ENCODE results near the gene C11orf91.

Gene C11orf91

DNA sequence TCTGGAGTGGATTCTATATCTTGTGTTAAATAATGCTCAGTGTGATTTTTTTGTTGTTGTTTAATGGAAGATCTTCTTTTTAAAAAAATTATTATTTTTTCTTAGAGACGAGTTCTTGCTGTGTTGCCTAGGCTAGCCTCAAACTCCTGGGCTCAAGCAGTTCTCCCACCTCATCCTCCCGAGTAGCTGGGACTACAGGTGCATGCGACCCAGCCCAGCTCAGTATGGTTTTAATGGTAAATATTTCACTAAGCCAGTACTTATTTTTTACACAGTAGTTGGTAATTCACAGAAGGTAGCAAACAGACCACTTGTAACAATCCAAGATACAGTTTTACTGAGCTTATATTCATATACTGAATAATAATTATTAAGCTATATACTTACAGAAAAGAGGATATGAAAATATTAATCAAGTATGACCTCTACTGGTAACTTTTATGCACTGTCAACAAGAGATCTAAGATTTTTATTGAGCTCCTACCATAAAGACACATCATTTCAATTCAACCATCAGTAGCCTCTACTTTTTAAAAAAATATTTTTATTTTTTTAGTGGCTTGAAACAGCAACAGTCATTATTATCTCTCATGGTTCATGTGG, 41.7 kb upstream of the C11orf91 start:
- no peak overlapping the region for H3K27ac ChIP-seq (ENCODE audit: low read depth, low read length)
- H3K9me2 ChIP-seq (replicated peaks; ENCODE audit: insufficient read depth, low read length): no peaks in the 10 kb centered on the region
- H3K4me3 ChIP-seq (ENCODE audit: insufficient read depth, low read length, poor library complexity, severe bottlenecking): no peak overlapping the region
- no peaks in the 10 kb centered on the region for H3K9me3 ChIP-seq (ENCODE audit: insufficient read depth, low read length)
- no peak overlapping the region for H3K9ac ChIP-seq (ENCODE audit: low read length)
- H3K27me3 ChIP-seq (ENCODE audit: low read length): no peaks in the 10 kb centered on the region
- H4K20me1 ChIP-seq (ENCODE audit: low read depth, low read length): no peaks in the 10 kb centered on the region
- H3K4me2 ChIP-seq (ENCODE audit: low read depth, low read length, poor library complexity, severe bottlenecking): no peak overlapping the region
- no peaks in the 10 kb centered on the region for H3K79me2 ChIP-seq (ENCODE audit: insufficient read depth, low read length)
- no peaks in the 10 kb centered on the region for H3K36me3 ChIP-seq (ENCODE audit: low read length)
- no peak overlapping the region for H2AFZ ChIP-seq (ENCODE audit: low read depth, low read length, severe bottlenecking)
- no peaks in the 10 kb centered on the region for H3F3A ChIP-seq (ENCODE audit: insufficient read depth)
- TF ChIP-seq, protein P1, sequence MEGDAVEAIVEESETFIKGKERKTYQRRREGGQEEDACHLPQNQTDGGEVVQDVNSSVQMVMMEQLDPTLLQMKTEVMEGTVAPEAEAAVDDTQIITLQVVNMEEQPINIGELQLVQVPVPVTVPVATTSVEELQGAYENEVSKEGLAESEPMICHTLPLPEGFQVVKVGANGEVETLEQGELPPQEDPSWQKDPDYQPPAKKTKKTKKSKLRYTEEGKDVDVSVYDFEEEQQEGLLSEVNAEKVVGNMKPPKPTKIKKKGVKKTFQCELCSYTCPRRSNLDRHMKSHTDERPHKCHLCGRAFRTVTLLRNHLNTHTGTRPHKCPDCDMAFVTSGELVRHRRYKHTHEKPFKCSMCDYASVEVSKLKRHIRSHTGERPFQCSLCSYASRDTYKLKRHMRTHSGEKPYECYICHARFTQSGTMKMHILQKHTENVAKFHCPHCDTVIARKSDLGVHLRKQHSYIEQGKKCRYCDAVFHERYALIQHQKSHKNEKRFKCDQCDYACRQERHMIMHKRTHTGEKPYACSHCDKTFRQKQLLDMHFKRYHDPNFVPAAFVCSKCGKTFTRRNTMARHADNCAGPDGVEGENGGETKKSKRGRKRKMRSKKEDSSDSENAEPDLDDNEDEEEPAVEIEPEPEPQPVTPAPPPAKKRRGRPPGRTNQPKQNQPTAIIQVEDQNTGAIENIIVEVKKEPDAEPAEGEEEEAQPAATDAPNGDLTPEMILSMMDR (IDR thresholded peaks at IDR 0.05; ENCODE audit: insufficient read depth, low read length, poor library complexity, severe bottlenecking): peak; percentile 19
- no peak for TF ChIP-seq EZH2phosphoT487 (conservative IDR thresholded peaks at IDR 0.05; ENCODE audit: low read length)

DNA sequence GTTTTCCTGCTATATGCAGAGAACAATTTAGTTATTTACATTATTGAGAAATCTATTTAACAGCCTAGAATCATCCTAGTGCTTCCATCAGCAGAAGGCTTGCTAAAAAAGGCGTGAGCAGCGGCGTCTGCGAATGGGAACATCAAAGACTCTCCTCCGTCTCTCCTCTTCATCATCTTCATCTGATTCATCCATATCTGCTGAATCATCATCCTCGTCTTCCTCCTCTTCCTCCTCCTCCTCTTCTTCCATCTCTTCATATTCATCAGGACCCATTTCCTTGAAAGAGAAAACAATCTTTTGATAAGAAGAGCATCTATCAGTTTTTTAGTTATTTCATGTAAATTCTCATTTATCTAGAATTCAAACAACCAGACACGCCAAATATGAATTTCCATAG, 41.2 kb upstream of the C11orf91 start:
- Histone ChIP-seq H4K20me1 (ENCODE audit: low read depth, low read length) (no peaks in the 10 kb centered on the region), H3K27me3 (ENCODE audit: low read length) (no peaks in the 10 kb centered on the region), H3K27ac (ENCODE audit: low read depth, low read length) (no peak overlapping the region), H2AFZ (ENCODE audit: low read depth, low read length, severe bottlenecking) (no peak overlapping the region), H3K36me3 (ENCODE audit: low read length) (no peaks in the 10 kb centered on the region), H3K9me2 (replicated peaks; ENCODE audit: insufficient read depth, low read length) (no peaks in the 10 kb centered on the region), H3K9me3 (ENCODE audit: insufficient read depth, low read length) (no peaks in the 10 kb centered on the region), H3K4me2 (ENCODE audit: low read depth, low read length, poor library complexity, severe bottlenecking) (no peak overlapping the region), H3K9ac (ENCODE audit: low read length) (no peak overlapping the region), H3F3A (ENCODE audit: insufficient read depth) (peaks cover 2% of the 10 kb centered on the region; the same call in 1 of the 2 replicates), H3K4me3 (ENCODE audit: insufficient read depth, low read length, poor library complexity, severe bottlenecking) (no peak overlapping the region), H3K79me2 (ENCODE audit: insufficient read depth, low read length) (no peaks in the 10 kb centered on the region)
- TF ChIP-seq, protein P1 (IDR thresholded peaks at IDR 0.05; ENCODE audit: insufficient read depth, low read length, poor library complexity, severe bottlenecking): no peak
- TF ChIP-seq EZH2phosphoT487 (conservative IDR thresholded peaks at IDR 0.05; ENCODE audit: low read length): no peak

DNA sequence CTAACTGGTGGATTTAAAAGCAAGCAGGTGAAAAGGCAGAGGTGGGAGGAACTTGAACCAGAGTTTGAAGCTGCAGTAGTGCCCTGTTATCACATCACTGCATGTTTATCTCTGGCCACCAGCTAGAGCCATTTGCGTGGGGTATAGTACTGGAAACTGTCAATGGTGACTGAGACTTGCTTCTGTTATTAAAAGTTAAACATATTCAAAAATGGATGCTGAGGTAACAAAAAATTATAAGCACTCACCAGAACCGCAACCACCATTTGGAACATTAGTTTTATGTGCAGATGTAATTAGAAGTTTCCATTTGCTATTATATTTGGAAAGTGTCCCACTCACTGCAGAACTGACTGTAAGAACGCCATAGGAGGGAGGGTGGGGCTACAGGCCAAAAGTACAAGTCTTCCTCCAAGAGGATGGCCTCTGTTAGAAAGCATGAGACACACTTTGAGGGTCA, 36.8 kb upstream of the C11orf91 start:
- TF ChIP-seq, protein P1 (IDR thresholded peaks at IDR 0.05; ENCODE audit: insufficient read depth, low read length, poor library complexity, severe bottlenecking): no peak
- no peak for TF ChIP-seq EZH2phosphoT487 (conservative IDR thresholded peaks at IDR 0.05; ENCODE audit: low read length)
- Histone ChIP-seq H3K4me2 (ENCODE audit: low read depth, low read length, poor library complexity, severe bottlenecking) (no peak overlapping the region), H3K9me3 (ENCODE audit: insufficient read depth, low read length) (no peaks in the 10 kb centered on the region), H3K27ac (ENCODE audit: low read depth, low read length) (no peak overlapping the region), H3K36me3 (ENCODE audit: low read length) (no peaks in the 10 kb centered on the region), H3K27me3 (ENCODE audit: low read length) (no peaks in the 10 kb centered on the region), H3K79me2 (ENCODE audit: insufficient read depth, low read length) (no peaks in the 10 kb centered on the region), H3F3A (ENCODE audit: insufficient read depth) (peaks cover 3% of the 10 kb centered on the region; the same call in 1 of the 2 replicates), H2AFZ (ENCODE audit: low read depth, low read length, severe bottlenecking) (no peak overlapping the region), H3K9ac (ENCODE audit: low read length) (no peak overlapping the region), H3K4me3 (ENCODE audit: insufficient read depth, low read length, poor library complexity, severe bottlenecking) (no peak overlapping the region), H4K20me1 (ENCODE audit: low read depth, low read length) (no peaks in the 10 kb centered on the region), H3K9me2 (replicated peaks; ENCODE audit: insufficient read depth, low read length) (no peaks in the 10 kb centered on the region)

Measured in SU-DHL-6 (cell line).